ENCODE results near the gene BCL2A1. TPM values are rescaled to one million over a fixed set of nuclear protein-coding genes. Genes with fewer than 3 reads are reported as not detected.
"Not testable (repeated sequence)": the region's sequence is repeated elsewhere in the genome, so short reads cannot be mapped to it uniquely, and the experiment has no call there.

The BCL2A1 gene
- total RNA-seq, 1 donor from 2014 or later: 18.1 TPM

DNA sequence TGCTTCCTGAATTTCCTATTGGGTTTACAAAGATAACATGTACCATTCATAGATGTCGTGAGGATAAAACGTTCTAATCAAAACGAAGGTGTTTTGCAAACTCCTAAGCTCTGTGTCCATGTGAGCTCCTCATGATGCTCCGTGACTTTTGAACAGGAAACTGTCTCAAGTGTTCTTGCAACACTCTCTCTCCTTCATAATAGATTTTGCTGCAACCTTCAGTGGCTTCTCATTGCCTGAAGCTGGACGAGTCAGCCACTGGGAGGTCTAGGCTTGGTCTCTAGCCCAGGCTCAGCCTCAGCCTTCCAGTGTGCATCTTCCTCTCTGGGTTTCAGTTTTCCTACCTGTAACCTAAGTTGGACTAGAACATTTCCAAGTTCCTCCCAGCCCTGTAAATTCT is 18.7 kb upstream of the BCL2A1 start:
- no peak for DNase-seq (ENCODE audit: low spot score)

DNA sequence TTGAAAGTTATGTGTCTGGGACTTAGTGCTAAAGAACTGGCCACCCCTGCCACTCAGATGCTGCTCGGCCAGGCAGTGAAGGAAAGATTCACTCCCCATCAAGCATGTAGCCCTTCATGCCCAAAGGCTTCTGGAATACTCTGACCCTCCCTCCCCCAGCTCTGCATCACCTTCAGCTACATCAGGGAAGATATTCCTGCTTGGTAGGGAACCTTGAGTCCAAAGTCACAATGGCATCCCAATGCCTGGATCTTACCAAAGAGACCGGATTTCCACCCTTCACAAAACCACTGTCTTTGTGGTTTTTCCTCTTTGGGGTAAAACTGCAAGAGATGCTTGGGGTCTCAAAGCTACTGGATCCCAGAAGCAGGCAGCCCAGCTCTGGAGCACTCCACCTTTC is 18.2 kb upstream of the BCL2A1 start:
- DNase-seq (ENCODE audit: low spot score): no peak

DNA sequence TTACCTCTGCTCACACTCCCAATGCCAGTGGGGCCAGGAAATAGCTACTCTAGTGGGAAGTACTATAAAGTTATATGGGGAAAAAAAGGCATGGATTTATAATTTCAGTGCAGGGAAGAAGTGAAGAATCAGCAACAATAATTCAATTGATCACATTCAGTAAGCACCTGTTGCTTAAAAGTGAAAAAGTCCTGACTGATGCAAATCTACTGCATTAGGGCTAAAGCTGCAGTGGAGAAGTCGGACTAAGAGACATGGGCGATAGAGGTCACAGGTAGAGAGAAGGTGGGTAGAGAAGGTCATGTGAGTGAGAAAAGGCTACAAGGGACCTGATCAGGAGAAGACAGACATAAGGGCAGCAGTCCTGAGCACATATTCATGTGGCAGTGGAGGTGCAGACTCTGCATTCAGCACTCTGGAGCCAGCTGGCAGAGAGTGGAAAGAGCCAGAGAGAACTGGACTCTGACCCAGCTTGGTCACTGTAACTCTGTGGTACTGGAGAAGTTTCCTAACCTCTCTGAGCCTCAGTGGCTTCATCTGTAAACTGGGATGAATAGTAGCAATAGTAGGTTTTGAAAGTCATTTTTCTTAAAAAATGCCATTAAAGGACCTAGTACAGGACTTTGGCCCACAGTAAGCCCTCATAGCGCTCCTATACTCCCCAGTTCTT is 17.6 kb upstream of the BCL2A1 start:
- DNase-seq (ENCODE audit: low spot score): no peak

DNA sequence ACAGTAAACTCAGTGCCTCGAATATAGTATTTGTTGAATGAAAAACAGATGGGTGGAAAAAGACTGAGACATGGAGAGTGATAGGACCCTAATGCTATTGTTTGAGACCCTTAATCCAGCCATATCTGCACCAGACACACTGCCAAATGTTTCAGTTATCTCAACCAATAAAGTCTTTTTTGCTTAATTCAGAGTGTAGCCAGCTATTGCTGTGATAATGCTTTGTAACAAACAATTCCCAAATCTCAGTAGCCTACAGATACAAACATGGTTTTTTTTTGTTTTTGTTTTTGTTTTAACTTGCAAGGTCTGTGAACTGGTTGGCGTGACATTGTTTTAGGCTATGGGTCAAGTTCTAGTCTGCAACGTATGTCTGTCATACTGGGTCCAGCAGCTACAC is 17.0 kb upstream of the BCL2A1 start:
- no peak for DNase-seq (ENCODE audit: low spot score)

DNA sequence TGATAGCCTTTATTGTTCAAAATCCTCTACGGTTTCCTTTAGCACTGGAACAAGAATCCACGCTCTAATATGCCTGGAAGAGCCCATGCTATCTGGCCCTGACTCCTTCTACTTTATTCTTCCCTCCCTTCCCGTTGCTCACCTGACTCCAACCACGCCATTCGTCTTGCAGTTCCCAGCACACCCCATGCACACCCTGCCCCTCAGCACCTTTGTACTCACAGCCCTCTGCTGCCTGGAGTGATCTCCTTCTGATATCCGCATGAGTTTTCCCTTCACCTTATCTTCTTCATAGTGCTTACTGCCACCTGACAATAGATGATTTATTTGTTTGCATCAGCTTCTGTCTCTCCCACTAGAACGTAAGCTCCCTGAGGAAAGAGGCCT is 16.6 kb upstream of the BCL2A1 start:
- no peak for DNase-seq (ENCODE audit: low spot score)

DNA sequence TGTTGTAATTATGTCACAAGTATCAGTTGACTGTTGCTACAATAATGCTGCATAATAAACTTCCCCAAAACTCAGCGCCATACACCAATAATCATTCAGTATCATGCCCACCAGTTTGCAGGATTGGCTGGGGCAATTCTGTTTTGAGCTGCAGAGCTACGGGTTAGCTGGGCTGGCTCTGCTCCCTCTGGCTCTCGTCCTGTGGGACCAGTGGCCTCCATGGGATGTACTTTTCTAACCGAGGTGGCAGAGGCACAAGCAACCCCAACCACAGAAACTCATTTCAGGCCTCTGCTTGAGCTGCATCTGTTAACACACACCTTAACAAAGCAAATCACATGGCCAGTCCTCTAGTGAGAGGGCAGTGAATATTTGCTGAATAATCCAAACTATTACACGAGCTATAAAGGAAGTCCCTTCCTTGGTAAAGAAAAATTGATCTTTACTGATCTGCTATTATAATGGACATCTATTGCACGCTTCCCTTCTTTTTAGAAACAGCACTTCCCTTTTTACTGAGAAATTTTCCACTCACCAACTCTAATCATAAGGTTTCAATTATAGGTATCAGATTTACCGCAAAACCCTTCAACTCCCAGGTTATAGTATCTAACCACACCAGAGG is 10.9 kb upstream of the BCL2A1 start:
- no peak for DNase-seq (ENCODE audit: low spot score)

DNA sequence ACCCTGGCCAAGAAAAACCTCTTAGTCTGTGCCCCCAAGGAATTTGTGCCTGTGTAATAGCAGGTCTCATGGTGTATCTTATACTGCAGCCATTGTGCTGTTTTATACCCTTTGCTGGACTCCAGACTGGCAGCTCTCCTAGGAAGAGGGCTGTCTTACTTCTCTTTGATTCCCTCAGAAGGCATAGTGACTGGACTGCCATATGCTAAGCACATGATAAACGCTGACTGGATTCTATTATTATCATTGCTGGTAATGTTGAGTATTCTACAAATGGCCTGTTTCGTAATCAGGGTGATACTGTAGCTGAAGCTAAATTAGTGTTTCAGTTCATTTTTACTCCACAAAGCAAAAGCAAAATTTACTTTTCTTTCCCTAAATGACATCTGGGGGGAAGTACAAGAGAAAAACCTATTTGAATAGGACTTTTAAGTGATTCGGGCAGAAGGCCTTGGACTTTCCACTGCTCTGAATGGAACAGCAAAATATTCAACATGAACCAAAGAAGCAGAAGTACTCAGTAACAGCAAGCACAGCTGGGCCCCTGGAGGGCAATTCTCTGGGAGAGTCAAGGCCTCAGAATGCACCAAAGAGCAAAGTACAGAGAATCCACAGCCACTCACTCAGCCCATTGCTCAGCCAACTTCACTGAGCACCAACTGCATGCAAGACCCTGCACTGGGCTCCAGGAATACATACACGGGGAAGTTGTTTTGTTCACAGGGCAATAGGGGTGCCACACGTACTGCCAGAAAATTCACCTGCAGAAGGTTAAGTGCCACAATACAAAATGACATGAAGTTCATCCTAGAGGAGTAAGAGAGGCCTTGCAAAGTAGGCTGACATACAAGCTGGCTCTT is 7.9 kb upstream of the BCL2A1 start:
- no peak for DNase-seq (ENCODE audit: low spot score)

DNA sequence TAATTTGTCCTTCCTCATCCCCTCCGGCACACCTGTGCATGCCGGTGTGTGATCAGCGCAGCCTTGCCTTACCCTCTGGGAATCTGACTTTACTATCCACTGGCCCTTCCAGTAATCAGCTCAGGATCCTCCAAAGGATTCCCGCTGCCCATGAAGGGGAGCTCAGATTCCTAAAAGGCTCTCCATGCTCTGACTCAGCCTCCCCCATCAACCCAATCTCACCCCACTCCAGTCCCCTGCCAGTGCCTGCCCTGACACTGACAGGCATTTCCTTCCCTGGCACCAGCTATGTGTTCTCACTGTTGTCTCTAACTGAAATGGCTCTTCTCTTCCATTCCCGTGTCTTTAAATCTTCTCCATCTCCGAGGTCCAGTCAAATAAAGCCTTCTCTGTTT is 7.3 kb upstream of the BCL2A1 start:
- no peak for DNase-seq (ENCODE audit: low spot score)

DNA sequence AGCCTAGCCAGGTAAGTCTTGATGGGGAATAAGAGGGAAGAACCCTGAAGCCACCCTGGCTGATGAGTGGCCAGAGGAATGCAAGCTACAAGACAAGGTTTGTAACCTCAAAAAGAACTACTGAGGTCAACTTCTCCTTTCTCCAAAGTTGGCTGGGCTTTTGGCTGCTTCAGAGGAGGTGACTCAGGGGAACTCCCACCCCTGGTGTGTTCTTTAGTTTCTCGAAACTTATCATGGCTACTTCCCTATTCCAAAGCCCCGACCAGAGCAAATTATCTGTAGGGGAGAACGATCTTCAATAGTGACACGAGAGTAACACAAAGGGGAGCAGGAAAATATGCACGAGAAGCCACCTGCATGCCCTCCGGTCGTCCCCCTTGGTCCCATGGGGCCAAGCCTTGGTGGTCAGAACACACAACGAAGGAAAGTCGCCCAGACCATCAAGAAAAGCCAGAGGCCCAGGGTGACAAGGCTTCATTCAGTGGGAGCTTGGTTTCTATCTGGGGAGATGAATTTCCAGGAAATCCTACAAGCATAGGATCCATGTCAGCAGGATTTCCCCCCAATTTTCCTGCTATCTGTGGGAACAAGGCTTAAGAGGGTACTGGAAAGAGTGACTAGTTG is 6.5 kb upstream of the BCL2A1 start:
- DNase-seq (ENCODE audit: low spot score): no peak

DNA sequence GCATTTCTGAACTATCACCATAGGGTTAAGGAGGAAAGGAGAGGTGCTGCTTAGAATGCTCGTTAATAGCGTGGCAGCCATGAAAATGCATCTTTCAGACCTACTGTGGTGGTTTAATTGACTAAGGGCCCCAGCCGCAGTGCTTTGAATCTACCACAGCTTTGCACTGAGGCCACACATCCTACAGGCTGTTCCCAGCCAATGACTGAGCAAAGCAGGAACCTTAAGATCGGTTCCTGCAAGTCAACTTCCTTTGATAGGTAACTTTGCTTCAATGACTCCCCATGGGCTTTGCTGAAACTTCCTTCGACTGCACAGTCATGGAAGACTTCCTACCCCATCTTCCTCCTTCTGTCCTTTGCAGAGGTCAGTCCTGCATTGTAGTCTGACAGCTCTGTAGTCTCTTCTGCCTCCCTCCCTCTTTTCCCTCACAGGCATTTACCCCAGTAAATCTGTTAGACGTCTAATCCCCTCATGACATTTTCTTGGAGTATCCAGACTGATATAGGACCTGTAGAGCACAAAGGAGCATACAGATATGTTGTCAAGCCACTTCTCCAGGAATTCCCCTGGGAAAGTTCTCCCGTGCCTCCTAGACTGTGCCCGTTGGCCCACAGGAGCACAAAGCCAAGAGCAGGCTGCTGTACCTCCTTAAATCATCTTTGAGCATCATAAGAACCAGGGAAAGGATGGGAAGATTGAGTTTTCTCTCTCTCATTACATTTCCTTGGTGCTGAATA is 2.6 kb upstream of the BCL2A1 start:
- DNase-seq (ENCODE audit: low spot score): no peak

DNA sequence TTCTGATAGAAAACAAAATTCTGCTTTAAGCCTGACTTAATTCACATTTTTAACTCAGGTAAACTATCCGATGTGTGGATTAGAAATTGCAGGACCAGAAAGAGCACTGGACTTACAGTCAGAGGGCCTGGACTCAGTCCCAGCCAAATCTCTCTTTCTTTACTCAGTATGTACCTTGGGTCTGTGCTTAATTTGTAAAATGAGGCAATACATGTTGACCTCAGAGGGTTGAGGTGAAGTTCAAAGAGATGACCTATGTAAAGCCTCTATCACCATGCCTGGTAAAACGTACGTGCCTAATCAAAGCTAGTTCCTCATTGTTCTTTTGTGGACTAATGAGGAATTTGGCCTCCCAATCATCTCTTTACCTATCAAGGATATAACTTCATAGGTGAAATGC is 1.9 kb upstream of the BCL2A1 start:
- no peak for DNase-seq (ENCODE audit: low spot score)

DNA sequence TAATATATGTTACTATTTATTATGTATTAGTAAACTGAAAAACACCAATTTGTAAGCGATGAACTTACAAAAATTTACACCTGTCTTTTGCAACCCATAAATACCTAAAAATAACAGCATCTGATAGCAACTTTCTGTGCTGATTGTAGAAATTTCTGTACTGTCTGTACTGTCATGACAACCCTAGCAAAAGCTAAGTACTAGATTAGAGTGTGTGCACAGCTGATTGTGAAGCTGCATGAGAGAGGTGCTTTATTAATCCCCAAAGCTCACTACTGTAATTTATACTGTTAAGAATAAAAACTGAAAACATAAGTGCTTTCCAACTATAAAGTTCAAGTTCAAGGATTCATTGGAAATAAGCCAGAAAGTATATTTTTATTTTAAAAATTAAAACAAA is 815 bp downstream of the BCL2A1 start:
- DNase-seq (ENCODE audit: low spot score): no peak

DNA sequence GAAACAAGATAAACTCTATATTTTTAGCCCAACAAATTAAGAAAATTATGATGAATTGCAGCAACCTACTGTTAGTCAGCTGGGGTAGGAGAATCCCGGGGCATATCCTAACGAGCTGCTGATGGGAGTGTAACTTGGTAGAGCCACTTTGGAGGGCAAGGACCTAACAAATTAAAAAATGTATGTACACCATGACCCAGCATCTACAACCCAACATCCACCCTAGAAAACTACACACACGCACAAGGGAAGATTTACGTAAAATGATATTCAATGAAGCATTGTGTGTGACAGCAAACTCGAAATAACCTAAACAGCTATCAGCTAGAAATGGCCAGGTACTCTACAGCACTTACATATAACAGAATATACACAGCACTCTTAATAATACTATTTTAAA is 1.9 kb downstream of the BCL2A1 start:
- no peak for DNase-seq (ENCODE audit: low spot score)

DNA sequence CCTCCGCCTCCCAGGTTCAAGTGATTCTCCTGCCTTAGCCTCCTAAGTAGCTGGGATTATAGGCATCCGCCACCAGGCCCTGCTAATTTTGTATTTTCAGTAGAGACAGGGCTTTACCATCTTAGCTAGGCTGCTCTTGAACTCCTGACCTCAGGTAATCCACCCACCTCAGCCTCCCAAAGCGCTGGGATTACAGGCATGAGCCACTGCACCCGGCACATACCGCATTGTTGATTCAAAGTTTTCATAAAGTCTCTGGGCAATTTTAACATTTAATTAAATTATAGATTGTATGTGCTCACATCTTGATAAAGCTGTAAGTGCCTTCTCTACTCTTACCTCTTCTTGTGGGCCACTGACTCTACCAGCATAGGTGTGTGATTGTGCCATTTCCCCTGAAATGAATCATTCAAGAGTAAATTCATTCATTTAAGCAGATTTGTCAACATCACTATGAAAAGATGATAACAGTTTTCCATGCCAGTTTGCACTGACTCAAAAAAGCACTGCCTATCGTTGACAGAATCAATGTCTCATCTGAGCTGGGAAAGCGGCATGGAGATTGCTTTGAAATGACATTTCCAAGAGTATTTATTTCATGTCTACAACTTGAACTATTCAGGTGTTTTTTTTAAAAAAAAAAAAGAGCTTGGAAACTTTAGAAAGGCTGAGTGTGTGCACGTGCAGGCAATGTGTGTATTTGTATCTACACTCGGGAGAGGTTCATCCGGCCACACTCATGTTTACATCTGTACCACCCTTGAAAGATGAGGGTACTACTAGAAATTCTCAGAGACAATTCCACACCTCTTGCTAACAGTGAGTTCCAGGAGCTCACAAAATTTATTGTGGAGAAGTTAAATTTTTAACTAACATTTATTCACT is 3.5 kb downstream of the BCL2A1 start:
- DNase-seq (ENCODE audit: low spot score): no peak

DNA sequence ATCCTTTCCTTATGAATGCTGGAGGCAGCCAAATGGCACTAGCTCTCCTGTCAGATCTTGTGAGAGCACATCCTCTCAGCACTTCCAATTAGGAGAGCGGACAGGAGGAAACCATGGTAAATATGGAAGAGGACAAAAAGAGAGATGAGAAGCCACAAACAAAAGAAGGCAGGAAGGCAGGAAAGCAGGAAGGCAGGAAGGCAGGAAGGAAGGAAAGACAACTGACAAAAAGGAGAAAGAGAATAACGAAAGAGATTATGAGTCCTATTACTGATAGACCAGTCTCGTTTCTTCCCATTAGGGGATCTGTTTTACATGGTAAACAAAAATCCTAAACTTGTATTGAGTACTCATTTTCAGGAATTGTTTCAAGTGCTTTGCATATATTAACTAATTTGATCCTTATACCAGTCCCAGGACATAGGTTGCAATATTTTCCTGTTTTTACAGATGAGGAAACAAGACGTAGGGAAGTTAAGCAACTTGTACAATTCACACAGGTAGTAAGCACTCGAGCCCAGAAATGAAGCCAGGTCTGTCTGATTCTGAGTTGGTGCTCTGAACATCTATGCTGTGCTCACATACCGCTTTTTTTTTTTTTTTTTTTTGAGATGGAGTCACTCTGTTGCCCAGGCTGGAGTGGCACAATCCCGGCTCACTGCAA is 4.2 kb downstream of the BCL2A1 start:
- no peak for DNase-seq (ENCODE audit: low spot score)

DNA sequence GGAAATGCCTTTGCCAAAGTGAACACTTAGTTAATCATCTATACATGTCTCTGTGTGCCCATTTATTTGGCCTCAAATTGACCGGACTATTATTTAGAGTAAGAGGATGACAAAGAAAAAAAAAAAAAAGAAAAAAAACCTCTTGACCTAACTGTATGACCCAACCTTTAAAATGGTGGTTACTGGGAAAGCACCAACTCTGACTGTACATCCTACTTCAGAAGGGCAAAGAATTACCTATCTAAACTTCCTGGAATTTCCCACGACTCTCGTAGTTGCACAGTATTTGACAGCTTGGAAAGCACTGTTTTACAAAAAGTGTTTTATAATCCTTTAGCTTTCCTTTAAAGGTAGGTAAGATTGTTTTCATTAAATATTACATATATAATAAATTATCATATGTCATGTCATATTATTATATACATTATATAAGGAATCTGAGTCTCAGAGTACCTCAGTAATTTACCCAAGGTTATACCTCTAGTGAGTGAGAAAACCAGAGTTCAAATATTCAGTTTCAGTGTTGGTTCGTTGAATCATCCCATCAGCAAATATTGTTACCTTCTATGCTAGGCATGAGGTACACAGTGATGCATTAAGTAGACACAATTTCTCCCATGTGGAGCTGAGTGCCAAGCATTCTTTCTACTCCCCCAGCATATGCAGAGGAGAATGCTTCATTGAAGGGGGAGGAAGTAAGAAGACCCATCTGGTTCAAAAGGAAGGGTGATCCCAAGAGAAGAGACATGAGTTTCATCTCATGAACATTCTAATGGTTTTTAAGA is 5.0 kb downstream of the BCL2A1 start:
- no peak for DNase-seq (ENCODE audit: low spot score)

DNA sequence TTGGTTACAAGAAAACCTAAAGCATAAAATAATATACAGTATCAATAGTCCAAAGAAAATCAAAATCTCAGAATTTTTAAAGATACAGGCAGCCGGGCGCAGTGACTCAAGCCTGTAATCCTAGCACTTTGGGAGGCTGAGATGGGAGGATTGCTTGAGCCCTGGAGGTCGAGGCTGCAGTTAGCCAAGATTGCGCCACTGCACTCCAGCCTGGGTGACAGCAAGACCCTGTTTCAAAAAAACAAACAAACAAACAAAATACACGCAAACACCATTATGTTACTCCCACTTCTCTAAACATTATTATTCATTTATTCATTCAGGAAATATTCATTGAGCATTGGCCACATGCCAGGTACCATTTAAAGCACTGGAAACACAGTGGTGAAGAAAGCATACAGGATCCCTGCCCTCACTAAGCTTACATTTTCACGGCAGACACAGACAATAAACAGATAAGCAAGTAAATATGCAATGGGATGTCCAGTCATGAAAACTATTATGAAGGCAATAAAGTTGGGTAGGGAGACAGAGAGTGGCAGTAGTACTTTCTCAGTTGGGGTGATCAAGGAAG is 6.7 kb downstream of the BCL2A1 start:
- no peak for DNase-seq (ENCODE audit: low spot score)

DNA sequence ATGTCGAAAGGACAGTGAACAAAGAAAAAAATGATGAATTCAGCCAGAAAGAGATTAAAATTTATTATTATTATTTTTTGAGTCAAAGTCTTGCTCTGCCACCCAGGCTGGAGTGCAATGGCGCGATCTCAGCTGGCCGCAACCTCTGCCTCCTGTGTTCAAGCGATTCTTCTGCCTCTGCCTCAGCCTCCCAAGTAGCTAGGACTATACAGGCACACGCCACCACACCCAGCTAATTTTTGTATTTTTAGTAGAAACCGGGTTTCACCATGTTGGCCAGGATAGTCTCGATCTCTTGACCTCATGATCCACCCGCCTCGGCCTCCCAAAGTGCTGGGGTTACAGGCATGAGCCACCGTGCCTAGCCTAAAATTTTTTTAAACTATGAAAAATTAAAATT is 8.1 kb downstream of the BCL2A1 start:
- DNase-seq (ENCODE audit: low spot score): not testable (repeated sequence)

DNA sequence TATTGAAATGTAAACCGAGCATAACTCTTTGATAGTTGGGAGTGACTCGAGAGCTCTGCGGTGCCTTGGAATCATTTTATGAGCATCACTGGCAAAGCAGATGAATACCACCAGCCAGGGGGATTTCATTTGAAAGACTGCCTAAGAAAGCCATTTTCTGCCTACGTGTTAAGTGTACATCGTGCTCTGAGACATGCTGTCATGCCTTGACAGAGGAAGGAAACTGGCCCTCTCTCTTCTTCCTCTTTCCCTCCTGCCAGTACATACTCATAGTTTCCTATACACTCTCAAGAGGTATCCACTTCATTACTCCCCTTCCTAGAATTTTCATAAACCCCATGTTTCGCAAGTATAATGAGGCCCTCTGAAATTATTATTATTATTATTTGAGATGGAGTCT is 8.8 kb downstream of the BCL2A1 start:
- DNase-seq (ENCODE audit: low spot score): no peak

Measured in mesenteric fat pad (tissue), 1 donor.